HS-27A (cell line): ENCODE measurements around the gene FBXL12.
"Not testable (repeated sequence)": the region's sequence is repeated elsewhere in the genome, so short reads cannot be mapped to it uniquely, and the experiment has no call there.

Experiments used
- DNase-seq: peaks from one replicate; pipeline ENCODE4 v3.0.0-alpha.2; 2012; ENCODE audit warnings: low read depth, missing footprints

The FBXL12 gene, protein sequence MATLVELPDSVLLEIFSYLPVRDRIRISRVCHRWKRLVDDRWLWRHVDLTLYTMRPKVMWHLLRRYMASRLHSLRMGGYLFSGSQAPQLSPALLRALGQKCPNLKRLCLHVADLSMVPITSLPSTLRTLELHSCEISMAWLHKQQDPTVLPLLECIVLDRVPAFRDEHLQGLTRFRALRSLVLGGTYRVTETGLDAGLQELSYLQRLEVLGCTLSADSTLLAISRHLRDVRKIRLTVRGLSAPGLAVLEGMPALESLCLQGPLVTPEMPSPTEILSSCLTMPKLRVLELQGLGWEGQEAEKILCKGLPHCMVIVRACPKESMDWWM

DNA sequence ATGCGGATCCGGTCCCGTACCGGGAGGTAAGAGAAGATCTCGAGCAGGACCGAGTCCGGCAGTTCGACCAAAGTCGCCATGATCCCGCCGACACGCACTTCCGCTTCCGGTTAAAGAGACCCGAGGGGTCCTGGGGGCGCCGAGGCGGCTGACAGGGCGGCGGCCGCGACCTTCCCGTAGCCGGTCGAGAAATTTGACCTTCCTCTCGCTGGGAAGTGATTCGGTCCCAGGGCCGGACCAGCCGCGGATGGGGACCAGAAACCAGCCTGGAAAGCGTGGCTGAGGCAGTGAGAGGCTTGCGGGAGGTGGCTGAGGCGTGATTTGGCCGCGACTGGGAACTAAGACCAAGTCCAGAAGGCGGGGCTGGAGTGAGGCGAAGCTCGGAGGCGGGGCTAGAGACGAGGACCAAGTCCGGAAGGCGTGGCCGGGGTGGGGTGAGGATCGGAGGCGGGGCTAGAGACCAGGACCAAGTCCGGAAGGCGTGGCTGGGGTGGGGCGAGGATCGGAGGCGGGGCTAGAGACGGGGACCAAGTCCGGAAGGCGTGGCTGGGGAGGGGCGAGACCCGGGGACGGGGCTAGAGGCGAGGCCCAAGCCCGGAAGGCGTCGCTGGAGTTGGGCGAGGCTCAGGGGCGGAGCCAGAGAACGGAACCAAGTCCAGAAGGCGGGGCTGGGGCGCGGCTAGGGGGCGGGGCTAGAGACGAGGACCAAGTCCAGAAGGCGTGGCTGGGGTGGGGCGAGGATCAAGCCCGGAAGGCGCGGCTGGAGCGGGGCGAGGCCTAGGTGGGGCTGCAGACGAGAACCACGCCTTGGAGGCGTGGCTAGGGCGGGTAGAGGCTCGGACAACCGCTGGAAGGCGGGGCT lies at the start of gene FBXL12:
Gene FBXL12, minus strand, starts transcription at position 346 of the 862 bp plus-strand sequence. Its CDS starts 266 bp downstream, at position 80.
- DNase-seq, result peak; percentile 98

DNA sequence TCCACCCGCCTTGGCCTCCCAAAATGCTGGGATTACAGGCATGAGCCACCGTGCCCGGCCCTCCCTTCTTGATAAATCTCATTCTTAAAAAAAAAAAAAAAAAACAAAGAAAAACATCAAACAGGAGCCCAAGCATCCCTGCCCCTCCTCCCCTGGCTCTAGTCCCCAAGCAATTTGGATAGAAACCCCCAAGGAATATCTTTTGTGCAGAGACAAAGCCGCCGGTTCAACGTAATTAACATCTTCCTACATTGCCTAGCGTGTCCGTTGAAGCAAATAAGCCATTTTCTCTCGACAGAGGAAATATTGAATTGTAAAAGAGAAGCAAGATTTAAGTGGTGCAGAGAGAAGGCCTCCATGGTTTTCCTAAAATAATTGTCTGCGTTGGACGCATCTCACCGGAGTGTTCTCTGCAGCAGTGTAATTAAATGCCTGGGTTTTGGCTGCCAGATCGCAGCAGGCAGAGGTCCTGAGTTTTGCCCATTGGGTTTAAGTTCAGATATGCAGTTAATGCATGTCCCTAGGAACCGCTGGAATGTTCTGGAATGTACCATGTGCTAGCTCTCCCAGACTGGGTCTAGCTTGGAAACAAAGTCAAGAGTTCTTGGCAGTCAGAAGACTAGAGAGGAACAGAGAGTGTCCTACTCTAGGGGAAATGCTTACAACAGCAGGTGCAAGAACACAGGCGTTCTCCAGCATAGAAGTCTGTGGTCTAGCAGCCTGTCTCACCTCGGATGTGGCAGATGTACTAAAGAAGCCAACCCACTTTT lies 47.0 kb upstream of the FBXL12 start:
- no peak for DNase-seq

DNA sequence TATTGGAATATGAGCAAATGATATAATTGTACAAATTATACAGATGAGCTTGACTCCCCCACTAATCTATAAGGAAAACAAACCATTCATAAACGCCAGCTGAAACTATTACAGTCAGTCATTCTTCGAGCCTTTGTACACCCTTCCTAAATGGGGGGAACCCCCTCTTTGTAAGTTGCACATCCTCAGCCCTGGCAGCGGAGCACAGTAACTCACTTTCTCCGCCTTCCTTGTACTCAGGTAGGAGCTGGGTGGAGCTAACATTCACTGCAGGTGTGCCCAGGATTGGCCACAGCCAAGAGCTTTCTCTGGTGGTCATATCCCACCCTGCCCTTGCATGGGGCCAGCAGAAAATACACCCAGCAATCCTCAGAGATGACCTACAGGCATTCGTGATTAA lies 44.9 kb upstream of the FBXL12 start:
- no peak for DNase-seq

DNA sequence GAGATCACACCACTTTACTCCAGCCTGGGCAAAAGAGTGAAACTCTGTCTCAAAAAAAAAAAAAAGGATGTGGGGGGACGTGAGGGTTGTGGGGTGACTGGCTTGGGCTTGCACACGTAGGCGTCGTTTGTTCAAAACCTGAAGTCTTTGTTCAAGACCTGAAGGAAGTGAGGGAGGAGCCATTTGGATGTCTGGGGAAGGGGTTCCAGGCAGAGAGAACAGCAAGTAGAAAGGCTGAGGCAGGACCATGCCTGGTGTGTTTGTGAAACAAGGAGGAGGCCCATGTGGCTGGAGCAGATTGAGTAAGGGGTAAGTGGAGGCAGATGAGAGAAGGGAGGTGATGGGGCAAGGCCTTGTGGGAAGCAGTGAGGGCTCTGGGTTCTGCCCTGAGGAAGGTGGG lies 44.1 kb upstream of the FBXL12 start:
- no peak for DNase-seq

DNA sequence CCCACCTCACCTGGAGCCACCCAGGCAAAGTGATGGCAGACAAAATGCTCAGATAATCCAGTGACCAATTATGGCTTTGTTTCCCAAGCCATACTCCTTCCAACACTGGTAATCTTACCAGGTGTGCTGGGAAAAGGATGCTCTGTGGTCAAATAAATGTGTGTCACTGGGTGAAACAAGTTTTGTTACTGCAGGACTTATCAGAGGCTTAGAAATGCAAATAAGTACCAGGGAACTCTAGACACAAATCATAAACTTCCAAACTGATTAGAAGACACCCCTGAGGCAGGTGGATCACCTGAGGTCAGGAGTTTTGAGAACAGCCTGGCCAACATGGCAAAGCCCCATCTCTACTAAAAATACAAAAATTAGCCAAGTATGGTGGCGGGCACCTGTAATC lies 42.6 kb upstream of the FBXL12 start:
- DNase-seq, result no peak

DNA sequence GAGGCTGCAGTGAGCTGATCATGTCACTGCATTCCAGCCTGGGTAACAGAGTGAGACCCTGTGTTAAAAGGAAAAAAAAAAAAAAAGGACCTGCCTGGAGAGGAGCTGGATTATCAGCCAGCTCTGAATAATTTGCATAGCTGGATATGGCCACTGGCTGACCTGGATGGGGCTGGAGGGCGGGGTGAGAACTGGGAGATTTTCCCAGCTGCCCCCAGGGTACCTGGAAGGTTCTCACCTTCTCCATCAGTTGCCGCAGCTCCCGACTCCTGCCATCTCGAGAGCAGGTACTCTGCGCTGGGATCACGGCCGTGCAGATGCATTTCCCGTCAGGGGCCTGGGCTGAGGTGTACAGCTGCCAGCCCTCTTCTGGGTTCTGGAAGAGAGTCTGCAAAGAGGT lies 41.5 kb upstream of the FBXL12 start:
- no peak for DNase-seq

DNA sequence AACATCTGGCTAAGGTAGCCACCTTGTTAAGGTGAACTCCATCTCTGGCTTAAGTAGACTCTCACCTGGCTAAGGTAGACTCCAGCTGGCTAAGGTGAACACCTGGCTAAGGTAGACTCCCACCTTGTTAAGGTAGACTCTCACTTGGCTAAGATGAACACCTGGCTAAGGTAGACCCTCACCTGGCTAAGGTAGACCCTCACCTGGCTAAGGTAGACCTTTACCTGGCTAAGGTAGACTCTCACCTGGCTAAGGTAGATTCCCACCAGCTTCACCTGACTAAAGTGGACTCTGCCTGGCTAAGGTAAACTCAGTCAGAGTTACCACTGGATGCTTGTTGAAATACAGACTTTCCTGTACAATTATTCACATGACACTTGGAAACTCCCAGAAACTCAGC lies 39.9 kb upstream of the FBXL12 start:
- no peak for DNase-seq

DNA sequence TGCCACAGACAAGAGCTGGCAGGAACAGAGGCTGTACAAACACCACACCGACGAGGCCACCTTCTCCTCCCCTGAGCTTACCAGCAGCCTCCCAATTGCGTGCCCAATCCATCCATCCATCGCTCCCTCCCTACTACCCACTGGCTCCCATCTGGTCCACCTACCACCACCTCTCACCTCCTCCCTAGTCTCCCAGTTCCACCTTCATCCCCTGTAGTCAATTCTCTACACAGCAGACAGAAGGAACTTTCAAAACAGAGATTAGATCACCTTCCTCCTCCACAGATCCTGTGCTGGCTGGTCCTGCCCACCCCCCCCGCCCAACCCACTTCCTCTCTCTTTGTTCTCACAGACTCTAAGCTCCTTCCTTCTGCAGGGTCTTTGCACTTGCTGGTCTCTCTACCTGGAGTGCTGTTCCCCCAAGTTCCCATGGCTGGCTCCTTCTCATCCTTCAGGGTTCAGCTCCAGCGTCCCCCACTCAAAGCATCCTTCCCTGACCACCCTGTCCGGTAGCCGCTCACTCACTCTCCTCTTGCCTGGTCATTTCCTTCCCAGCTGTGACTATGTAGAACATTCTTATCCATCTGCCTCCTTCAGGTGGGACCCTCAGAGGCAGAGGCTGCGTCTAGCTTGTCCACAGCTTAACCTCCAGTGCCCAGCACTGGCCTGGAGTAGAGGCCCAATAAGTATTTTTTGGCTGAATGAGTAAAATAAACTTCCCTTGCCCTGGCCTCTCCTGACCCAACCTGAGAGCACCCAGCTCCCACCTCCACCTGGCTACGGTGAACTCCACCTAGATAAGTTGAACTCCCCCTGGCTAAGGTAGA lies 39.3 kb upstream of the FBXL12 start:
- DNase-seq, result no peak

DNA sequence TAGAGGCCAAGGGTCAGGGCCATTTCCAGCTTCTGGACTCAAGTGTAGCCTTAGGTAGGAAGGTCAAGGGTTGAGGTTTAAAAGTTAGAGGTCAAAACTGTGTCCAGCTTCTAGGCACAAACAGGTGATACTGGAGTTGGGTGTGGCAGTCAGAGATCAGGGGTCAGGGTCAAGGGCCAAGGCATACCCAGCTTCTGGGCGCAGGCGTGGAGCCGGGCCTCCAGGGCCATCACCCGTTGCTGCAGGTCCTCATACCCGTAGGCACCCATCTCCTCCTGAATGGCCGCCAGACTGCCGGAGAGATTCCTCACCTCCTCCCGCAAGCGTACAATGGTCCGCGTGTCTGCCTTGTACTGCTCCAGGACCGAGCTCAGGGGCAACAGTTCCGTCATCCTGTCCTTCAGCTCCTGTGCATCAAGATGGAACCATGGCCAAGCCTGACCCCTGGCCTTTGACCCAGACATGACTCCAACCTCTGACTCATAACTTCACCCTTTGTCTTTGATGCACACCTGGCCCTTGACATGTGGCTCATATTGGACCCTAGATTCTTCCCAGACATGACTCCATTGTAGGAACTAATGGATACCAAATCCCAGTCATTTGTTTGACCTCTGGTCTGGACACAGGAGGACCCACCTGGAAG lies 38.3 kb upstream of the FBXL12 start:
- no peak for DNase-seq

DNA sequence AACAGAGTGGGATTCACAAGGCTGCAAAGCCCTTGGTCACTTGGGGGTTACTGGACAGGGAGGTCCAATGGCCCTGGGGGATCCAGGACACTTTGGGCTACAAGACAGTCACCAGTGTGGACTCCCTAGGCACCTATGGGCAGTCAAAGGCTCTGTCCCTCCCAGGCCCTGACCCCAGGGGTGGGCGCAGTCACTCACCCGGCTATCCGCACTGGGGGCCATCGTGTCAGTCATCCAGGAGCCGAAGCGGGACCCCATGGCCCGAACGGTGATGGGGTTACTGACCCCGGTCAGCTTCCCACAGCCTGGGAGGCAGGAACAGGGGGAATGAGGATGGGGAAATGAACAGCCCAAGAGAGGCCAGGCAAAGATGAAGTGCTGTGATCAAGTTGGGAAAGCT lies 37.7 kb upstream of the FBXL12 start:
- no peak for DNase-seq

DNA sequence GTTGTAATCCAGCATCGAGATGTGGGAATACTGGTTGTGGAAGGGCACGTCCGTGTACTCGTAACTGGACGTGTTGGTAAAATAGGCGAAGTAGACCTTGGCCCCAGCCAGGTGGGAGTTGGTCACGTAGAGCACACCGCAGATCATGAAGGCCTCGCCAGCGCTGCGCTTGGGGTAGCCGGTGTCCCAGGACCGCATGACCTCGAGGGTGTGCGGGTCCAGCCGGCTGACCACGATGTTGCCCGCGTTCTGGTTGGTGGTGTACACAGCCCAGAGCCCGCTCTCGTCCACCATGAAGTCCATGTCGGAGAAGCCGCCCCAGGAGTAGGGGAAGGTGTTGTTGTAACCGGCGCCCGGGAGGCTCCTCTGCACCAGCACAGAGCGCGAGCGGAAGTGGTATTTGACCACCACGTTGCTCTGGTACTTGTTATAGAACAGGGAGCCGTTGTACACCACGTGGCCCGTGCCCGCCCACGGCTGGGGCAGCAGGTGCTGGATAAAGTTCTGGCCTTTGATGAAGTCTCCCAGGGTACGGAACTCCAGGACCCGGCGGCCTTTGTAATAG lies 35.5 kb upstream of the FBXL12 start:
- no peak for DNase-seq

DNA sequence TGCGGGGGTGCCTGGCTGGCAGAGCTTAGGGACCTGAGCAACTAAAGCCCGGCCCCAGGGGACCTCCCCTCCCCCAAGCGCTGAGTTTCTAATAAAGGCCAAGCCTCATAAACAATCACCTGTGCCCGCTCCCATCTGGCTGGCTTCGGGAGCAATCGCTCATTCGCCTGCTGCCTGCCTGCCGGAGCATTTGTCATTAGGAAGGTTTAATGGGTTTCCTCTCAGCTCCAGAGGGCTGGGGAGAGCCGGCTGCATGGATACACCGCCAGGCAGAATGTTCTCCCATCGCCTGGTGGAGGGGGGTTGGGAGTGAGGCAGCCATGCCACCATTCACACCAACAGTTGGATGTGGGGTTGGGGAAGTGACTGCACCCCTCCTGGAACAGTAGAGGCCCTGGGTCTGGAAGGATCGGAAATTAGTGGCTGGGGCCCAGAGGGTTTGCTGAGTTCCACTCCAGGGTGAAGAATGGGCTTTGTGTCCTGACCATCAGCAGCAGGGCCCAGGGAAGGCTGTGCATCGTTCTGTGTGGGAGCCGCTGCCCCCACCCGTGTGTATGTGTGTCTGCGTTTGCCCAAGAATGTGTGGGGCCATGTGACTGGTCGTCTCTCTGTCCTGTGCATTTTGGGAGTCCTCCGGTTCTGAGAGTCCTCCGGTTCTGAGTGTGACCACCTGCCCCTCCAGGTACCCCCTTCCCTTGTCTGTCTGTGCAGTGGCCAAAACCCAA lies 31.5 kb upstream of the FBXL12 start:
- DNase-seq, result no peak

DNA sequence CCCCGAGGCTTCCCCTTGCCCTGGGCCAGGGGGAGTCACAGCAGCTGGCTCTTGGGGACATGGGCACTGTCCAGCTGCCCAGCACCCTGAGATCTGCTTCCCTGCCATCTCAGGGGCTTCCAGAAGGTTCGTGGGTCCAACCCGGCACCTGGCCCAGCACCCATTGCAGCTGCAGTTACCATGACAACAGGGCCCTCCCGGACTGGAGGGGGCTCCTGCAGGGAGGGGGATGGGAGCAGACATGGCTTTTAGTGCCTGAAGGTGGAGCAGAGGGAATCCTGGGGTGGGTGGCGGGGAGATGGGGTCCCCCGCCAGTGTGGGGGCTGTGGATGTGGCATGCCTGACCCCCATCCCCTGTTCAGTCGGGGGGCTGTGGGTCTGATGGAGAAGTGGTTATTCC lies 30.9 kb upstream of the FBXL12 start:
- no peak for DNase-seq

DNA sequence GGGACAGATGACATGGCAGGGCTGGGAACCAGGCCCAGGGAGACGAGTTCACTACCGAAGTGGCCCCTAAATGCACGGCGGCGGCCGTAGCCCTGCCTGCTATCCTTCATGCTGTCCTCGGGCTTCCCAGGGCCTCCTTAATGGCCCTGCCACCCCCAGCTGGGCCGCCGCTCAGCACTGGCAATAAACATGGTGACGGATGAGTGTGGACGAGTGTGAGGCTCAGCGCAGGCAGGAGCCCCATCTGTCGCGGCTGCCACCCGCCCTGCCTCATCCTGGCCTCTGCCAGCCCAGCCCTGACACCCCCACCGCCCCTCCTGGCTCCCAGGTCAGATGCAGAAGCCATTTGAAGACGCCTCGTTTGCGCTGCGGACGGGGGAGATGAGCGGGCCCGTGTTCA lies 29.9 kb upstream of the FBXL12 start:
- DNase-seq, result no peak

DNA sequence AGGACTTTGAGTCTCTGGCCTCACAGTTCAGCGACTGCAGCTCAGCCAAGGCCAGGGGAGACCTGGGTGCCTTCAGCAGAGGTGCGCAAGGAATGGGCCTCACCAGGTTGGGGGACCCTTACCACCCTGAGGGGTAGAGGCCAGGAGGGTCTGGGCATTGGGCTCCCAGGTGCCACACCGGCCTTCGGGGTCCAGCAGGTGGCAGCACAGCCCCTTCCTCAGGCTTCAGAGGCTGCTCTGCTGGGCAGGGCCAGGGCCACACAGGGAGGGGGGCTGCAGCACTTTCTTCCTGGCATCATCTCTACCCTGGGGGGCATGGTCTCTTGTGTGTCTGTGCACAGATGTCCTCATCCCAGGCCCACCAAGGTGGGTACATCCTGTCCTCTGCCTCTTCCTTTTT lies 29.2 kb upstream of the FBXL12 start:
- no peak for DNase-seq

DNA sequence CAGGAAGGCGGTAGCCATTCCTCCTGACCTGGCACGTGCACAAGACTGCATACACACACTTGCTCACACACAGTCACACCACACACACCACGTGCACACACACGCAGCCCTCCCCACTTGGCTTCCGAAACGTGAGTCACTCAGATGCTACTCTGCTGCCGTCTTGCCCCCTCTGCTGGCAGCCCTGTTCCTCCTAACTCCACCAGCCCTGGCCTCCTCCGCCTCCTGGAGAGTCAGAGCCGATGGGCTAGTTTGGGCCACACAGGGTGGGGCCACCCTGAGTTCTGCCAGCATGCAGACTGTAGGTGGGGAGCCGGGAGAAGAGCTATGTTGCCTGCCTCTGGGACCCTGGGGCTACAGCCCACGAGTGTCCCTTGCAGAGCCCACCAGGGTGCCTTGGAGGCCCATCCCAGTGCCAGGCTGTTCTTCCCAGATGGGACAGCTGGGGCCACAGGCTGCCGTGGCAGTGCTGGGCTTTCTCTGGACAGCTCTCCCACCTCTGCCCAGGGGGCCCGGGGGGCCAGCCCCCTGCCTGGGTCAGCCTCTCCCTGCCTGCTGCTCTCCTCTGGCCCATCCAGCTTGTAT lies 28.3 kb upstream of the FBXL12 start:
- no peak for DNase-seq

DNA sequence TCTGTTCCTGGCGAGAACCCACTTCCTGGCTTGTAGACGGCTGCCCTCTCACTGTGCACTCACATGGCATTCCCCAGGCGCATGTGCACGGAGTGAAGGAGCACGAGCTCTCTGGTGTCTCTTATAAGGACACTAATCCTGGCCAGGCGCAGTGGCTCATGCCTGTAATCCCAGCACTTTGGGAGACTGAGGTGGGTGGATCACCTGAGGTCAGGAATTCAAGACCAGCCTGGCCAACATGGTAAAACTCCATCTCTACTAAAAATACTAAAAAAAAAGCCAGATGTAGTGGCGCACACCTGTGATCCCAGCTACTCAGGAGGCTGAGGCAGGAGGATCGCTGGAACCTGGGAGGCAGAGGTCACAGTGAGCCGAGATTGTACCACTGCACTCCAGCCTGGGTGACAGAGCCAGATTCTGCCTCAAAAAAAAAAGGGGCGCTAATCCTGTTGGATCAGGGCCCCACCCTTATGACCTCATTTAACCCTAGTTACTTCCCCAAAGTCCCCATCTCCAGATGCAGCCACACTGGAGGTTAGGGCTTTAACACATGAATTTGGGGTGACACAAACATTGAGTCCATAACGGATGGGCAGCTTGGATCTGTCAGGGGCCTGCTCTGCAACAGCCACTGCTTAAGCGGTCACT lies 24.9 kb upstream of the FBXL12 start:
- not testable (repeated sequence) for DNase-seq

DNA sequence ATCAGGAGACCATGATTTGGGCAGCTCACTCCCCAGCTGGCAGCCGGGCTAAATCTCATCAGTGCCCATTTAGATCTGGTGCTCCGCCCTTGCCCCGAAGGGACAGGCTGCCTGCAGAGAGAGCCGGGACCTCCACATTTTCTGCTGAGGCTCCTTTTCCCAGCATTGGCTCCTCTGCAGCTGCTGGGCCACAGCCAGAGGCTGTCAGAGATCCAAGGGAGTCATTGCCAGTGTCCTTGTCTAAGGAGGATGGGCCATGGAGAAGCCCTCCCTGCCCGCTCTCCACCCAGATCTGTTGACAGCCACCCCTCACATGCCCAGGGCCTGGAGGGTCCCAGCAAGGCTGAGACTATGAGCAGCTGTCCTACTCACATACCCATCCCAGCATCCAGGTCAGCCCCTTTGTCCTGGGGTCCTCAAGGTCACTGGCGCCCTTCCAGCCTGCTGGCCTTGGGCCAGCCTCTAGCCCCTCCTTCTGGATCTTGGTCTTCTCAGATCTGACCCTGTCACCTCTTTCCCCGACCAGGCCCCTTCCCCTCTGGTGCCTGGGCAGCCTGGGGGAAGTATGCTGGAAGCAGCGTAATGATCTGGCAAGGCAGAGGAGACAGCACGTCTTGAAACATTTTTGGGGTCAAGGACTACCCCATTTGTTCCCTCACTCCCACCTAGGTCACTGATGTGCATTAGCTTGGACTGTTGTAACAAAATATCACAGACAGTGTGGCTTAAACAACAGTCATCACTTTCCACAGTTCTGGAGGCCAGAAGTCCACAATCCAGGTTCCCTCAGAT lies 24.2 kb upstream of the FBXL12 start:
- no peak for DNase-seq

DNA sequence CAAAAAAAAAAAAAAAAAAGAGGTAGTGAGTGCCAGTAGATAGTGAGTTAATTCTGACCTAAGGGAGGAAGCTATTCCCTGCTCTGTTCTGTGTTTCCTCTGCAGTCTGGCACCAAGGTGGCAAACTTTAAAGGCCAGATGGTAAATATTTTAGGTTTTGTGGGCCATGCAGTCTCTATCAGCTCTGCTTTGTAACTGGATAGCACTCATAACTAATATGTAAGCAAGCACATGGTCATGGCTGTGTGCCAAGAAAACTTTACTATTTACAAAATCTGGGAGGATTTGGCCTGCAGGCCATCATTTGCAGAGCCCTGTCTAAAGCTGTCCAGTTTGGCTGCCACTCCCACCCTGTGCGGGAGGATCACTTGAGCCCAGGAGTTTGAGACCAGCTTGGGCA lies 20.5 kb upstream of the FBXL12 start:
- DNase-seq, result no peak
